ENCODE measurements around the gene ARHGEF4. TPM values are rescaled to one million over a fixed set of nuclear protein-coding genes. Genes with fewer than 3 reads are reported as not detected.
"Not testable (repeated sequence)": the region's sequence is repeated elsewhere in the genome, so short reads cannot be mapped to it uniquely, and the experiment has no call there.

Gene ARHGEF4
- total and polyA plus RNA-seq, 5 donors: 1.8 to 5.2 (median 2.8) TPM

DNA sequence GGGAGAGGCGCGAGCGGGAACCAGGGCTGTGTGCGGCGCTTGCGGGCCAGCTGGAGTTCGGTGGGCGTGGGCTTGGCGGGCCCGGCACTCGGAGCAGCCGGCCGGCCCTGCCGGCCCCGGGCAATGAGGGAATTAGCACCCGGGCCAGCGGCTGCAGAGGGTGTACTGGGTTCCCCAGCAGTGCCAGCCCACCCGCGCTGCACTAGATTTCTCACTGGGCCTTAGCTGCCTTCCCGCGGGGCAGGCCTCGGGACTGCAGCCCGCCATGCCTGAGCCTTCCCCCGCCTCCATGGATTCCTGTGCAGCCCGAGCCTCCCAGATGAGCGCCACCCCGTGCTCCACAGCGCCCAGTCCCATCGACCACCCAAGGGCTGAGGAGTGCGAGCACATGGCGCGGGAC, 154.7 kb downstream of the ARHGEF4 start:
- intact Hi-C loops (cut with DNase I); H3K4me3 ChIP-seq (ENCODE audit: low read length); ATAC-seq; DNase-seq; H3K4me1 ChIP-seq (ENCODE audit: control insufficient read depth, insufficient read depth, low read length); H3K27ac ChIP-seq (ENCODE audit: low read length); H3K27me3 ChIP-seq (ENCODE audit: control insufficient read depth, insufficient read depth); H3K9me3 ChIP-seq (ENCODE audit: control insufficient read depth, low read length): not testable (repeated sequence)
- WGBS: 96% methylated on average over 32 of the region's 32 CpGs

DNA sequence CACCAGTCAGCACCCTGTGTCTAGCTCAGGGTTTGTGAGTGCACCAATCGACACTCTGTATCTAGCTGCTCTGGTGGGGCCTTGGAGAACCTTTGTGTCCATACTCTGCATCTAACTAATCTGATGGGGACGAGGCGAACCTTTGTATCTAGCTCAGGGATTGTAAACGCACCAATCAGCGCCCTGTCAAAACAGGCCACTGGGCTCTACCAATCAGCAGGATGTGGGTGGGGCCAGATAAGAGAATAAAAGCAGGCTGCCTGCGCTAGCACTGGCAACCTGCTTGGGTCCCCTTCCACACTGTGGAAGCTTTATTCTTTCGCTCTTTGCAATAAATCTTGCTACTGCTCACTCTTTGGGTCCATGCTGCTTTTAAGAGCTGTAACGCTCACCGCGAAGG, 155.3 kb downstream of the ARHGEF4 start:
- H3K27me3 ChIP-seq (ENCODE audit: control insufficient read depth, insufficient read depth); H3K27ac ChIP-seq (ENCODE audit: low read length); H3K4me3 ChIP-seq (ENCODE audit: low read length); H3K4me1 ChIP-seq (ENCODE audit: control insufficient read depth, insufficient read depth, low read length); intact Hi-C loops (cut with DNase I); ATAC-seq; DNase-seq; H3K9me3 ChIP-seq (ENCODE audit: control insufficient read depth, low read length): not testable (repeated sequence)
- 89% methylated on average over 10 of the region's 10 CpGs for WGBS

DNA sequence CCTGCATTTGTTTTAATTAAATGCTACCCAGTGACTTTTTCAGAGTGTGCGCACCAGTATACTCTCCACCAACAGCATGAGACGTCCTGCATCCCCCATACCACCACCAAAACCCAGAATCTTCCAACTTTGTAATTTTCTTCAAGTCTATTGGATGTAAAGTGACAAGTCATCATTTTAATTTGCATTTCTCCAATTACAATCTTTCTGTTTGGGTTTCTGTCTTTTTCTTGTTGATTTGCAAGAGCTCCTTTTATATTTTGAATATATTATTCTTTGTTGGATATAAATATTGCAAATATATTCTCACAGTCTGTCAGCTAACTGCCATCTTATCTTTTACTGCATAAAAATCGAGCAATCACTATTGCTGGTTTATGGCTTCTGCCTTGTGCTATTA, 160.0 kb downstream of the ARHGEF4 start:
- Histone ChIP-seq H3K27me3 (ENCODE audit: control insufficient read depth, insufficient read depth) (no peaks in the 10 kb centered on the region), H3K27ac (ENCODE audit: low read length) (no peak overlapping the region), H3K4me3 (ENCODE audit: low read length) (no peak overlapping the region), H3K4me1 (ENCODE audit: control insufficient read depth, insufficient read depth, low read length) (no peaks in the 10 kb centered on the region), H3K9me3 (ENCODE audit: control insufficient read depth, low read length) (no peaks in the 10 kb centered on the region)
- WGBS: 73% methylated on average over 3 of the region's 3 CpGs
- no peak for DNase-seq
- no peak for ATAC-seq
- intact Hi-C loops (cut with DNase I): no loop called here

DNA sequence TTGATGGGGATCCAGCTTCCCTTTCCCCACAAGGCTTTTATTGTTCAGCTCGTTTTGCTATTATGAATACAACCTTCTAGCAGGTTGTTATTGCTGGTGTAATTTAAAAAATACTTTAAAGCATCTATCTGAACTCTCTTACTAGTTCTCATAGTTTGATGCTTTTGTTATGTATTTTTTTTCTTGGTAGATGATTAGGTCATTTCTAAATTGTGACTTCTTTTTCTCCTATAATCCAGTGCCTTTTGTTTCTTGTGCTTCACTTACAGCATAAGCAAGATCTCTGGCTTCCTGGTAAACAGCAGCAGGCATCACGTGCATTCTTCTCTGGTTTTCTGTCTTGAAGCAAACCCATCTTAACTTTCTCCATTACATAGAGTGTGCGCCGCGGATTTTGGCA, 160.5 kb downstream of the ARHGEF4 start:
- ATAC-seq (no peak), DNase-seq (no peak)
- Histone ChIP-seq H3K9me3 (ENCODE audit: control insufficient read depth, low read length) (no peaks in the 10 kb centered on the region), H3K4me3 (ENCODE audit: low read length) (no peak overlapping the region), H3K27ac (ENCODE audit: low read length) (no peak overlapping the region), H3K27me3 (ENCODE audit: control insufficient read depth, insufficient read depth) (no peaks in the 10 kb centered on the region), H3K4me1 (ENCODE audit: control insufficient read depth, insufficient read depth, low read length) (no peaks in the 10 kb centered on the region)
- intact Hi-C loops (cut with DNase I): no loop called here
- WGBS: 64% methylated on average over 5 of the region's 5 CpGs

DNA sequence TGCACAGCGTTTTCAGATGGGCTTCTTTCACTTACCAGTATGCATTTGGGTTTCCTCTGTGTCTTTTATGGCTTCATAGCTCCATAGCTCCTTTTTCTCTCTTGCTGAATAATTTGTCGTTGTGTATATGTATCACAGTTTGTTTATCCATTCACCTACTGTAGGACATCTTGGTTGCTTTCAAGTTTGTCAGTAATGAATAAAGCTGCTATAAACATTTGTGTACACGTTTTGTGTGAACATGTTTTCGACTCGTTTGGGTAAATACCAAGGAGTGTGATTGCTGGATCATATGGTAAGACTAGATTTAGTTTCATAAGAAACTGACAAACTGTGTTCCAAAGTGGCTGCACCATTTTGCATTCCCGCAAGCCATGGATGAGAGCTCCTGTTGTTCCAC, 161.8 kb downstream of the ARHGEF4 start:
- H3K27me3 ChIP-seq (ENCODE audit: control insufficient read depth, insufficient read depth): no peaks in the 10 kb centered on the region
- H3K4me1 ChIP-seq (ENCODE audit: control insufficient read depth, insufficient read depth, low read length): no peaks in the 10 kb centered on the region
- no peaks in the 10 kb centered on the region for H3K9me3 ChIP-seq (ENCODE audit: control insufficient read depth, low read length)
- 75% methylated on average over 6 of the region's 6 CpGs for WGBS
- intact Hi-C loops (cut with DNase I): no loop called here
- H3K4me3 ChIP-seq (ENCODE audit: low read length): no peak overlapping the region
- H3K27ac ChIP-seq (ENCODE audit: low read length): no peak overlapping the region
- ATAC-seq (no peak), DNase-seq (no peak)

DNA sequence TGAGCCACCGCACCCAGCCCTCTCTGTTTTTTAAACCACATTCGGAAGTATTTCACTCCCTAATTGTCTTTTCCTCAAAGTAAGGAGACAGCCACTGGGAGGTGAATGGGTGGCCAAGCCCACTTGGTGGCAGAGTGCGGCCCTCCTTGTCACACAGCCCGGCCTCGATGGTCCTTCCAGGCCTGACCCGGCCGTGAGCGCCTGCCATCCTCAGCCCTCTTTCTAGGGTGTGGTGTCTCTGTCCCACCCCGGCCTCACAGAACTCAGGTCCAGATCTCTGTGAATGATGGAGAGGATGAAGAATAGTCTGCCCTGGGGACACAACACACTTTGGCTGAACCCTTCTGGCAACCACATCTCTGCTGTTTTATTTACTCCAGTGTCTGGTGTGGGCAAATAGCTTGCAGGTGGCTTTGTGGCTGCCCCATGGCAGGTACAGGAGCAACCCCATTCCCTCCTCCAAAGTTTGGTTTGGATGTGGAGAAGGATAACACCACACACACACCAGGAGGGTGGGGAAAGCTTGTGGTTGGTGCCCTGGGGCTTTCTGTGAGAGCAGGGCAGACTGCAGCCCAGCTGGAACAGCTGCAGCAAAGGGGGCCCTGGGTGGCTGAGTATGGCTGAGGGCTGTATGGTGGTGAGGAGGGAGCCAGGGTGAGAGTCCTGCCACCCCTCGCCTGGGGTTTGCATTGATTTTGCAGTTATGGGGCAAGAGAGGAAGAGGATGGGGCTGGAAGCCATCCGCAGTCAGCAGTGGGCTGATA, 167.9 kb downstream of the ARHGEF4 start:
- ATAC-seq: no peak
- Histone ChIP-seq H3K9me3 (ENCODE audit: control insufficient read depth, low read length) (no peaks in the 10 kb centered on the region), H3K27me3 (ENCODE audit: control insufficient read depth, insufficient read depth) (no peaks in the 10 kb centered on the region), H3K27ac (ENCODE audit: low read length) (no peak overlapping the region), H3K4me3 (ENCODE audit: low read length) (no peak overlapping the region), H3K4me1 (ENCODE audit: control insufficient read depth, insufficient read depth, low read length) (no peaks in the 10 kb centered on the region)
- intact Hi-C loops (cut with DNase I): no loop called here
- no peak for DNase-seq
- 88% methylated on average over 11 of the region's 11 CpGs for WGBS

DNA sequence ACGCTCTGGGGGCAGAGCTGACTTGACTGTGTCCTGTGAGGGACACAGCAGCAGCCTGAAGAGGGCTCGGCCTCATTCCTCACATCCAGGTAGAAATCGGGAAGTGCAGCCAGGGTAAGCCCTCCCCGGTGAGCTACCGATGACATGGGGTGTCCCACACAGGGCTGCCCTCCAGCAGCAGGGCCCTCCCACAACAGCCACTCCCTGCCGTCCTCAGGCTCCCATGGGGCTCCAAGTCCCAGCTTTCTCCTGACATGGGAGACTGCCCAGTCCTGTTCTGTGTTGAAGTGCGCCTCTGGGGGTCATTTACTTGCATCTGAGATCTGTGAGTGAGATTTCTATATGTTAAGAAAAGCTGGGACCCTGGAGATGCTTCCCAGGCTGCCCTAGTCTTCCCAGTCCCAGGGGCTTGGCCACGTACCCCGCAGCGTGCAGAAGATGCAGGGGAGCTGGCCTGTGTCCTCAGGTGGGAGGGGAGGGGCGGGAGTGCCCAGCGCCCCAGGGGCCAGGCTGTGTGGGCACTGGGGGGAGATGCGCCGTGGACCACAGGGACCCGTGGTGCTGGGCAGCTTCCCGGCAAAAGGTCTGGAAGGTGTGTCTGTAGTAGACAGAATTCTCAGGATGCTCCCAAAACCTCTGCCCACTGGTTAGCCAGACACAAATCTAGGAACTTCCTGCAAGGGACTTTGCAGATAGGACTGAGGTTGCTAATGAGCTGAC, 168.7 kb downstream of the ARHGEF4 start:
- Histone ChIP-seq H3K9me3 (ENCODE audit: control insufficient read depth, low read length) (no peaks in the 10 kb centered on the region), H3K27me3 (ENCODE audit: control insufficient read depth, insufficient read depth) (no peaks in the 10 kb centered on the region), H3K4me3 (ENCODE audit: low read length) (no peak overlapping the region), H3K27ac (ENCODE audit: low read length) (no peak overlapping the region), H3K4me1 (ENCODE audit: control insufficient read depth, insufficient read depth, low read length) (no peaks in the 10 kb centered on the region)
- ATAC-seq (no peak), DNase-seq (no peak)
- intact Hi-C loops (cut with DNase I): no loop called here
- 75% methylated on average over 16 of the region's 16 CpGs for WGBS

DNA sequence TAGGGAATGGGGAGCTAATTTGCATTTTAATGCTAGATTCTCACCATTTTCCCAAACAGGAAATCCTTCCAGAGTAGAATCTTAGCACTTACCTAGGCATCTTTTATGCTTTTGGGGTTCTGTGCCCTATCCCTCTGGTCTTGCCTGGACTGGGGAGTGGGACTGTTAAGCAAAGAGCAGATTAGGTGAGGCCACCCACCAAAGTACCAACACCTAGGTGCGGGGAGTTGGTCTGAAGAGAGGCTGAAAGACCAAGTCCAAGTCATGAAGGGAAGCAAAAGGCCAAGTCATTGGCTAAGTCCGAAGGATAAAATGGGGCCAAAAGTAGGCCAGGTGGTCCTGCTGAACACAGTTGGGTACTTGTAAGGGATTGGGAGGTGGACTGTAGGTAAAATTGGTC, 169.8 kb downstream of the ARHGEF4 start:
- Histone ChIP-seq H3K9me3 (ENCODE audit: control insufficient read depth, low read length) (no peaks in the 10 kb centered on the region), H3K27me3 (ENCODE audit: control insufficient read depth, insufficient read depth) (no peaks in the 10 kb centered on the region), H3K4me3 (ENCODE audit: low read length) (no peak overlapping the region), H3K4me1 (ENCODE audit: control insufficient read depth, insufficient read depth, low read length) (no peaks in the 10 kb centered on the region), H3K27ac (ENCODE audit: low read length) (no peak overlapping the region)
- no peak for DNase-seq
- 94% methylated on average over 2 of the region's 2 CpGs for WGBS
- no peak for ATAC-seq
- intact Hi-C loops (cut with DNase I): no loop called here

DNA sequence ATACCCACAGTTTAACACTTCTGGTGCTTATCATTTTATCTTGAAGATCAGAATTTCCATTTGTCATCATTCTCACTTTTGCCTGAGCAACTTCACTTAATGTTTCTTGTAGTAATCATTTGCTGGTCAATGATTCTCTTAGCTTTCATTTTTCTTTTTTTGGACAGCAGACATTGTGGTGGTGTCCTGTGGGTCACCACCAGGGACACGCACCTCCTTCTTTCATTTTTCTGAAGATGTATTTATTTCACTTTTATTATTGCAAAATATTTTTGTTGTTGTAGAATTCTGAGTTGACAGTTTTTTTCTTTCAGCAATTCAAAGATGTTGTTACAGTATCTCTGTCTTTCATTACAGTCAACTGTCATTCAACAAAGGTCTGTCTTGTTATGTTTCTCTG, 172.3 kb downstream of the ARHGEF4 start:
- ATAC-seq (no peak), DNase-seq (no peak)
- no peaks in the 10 kb centered on the region for H3K27me3 ChIP-seq (ENCODE audit: control insufficient read depth, insufficient read depth)
- WGBS: 92% methylated on average over 1 of the region's 1 CpG
- no peak overlapping the region for H3K27ac ChIP-seq (ENCODE audit: low read length)
- intact Hi-C loops (cut with DNase I): no loop called here
- H3K9me3 ChIP-seq (ENCODE audit: control insufficient read depth, low read length): no peaks in the 10 kb centered on the region
- no peaks in the 10 kb centered on the region for H3K4me1 ChIP-seq (ENCODE audit: control insufficient read depth, insufficient read depth, low read length)
- H3K4me3 ChIP-seq (ENCODE audit: low read length): no peak overlapping the region

DNA sequence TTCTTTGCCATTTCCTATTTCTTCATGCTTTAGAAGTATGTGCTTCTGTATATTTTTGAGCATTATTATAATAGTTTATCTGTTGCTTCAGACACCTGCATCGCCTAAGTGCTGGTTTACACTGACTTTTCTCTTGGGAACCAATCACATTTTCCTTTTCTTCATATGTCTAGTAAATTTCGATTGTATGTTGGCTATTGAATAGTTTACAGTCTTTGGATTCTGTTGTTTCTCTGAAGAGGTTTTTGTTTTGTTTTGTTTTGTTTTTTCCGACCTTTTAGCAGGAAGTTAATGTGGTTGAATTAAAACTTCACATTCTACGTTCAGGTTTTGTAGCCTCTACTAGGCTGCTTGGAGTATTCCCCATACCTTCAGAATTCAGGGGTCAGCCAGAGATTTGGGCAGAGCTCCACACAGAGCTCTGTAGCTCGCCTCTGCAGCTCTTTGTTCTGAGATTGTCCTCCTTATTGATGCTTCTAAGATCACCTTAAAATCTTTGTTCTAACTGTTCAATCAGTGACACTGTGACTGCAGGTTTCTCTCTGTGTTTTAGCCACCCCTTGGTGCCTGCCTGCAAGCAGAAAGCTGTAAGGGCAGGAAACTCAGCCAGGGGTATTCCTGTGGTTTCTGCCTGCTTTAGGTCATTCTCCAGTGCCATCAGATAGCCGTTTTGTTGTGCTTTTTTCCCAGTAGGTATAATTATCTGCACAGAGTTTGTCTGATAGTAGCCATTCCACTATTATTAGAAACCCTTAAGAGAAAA, 173.2 kb downstream of the ARHGEF4 start:
- Histone ChIP-seq H3K27me3 (ENCODE audit: control insufficient read depth, insufficient read depth) (no peaks in the 10 kb centered on the region), H3K4me1 (ENCODE audit: control insufficient read depth, insufficient read depth, low read length) (no peaks in the 10 kb centered on the region), H3K4me3 (ENCODE audit: low read length) (no peak overlapping the region), H3K9me3 (ENCODE audit: control insufficient read depth, low read length) (no peaks in the 10 kb centered on the region), H3K27ac (ENCODE audit: low read length) (no peak overlapping the region)
- intact Hi-C loops (cut with DNase I): no loop called here
- no peak for DNase-seq
- WGBS: 68% methylated on average over 6 of the region's 6 CpGs
- ATAC-seq: no peak

DNA sequence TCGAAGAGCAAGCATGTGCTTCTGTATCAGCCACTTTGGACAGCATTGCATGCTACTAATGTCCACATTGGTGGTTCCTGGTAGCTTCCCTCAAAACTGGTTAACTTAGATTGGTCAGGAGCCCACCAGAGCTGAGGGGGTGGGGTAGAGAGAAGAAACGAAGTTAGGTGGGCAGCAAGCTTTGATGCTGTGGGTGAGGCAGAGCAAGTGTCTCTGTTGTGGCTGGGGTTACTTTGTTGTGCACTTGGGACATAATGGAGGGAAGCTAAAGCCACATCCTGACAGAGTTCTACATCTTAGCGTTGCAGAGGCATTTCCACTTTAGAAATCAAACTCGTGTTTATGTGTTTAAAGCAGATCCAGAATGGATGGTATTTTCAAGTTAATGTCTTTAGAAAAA, 173.9 kb downstream of the ARHGEF4 start:
- WGBS: 71% methylated on average over 4 of the region's 4 CpGs
- Histone ChIP-seq H3K4me3 (ENCODE audit: low read length) (no peak overlapping the region), H3K9me3 (ENCODE audit: control insufficient read depth, low read length) (no peaks in the 10 kb centered on the region), H3K27me3 (ENCODE audit: control insufficient read depth, insufficient read depth) (no peaks in the 10 kb centered on the region), H3K4me1 (ENCODE audit: control insufficient read depth, insufficient read depth, low read length) (no peaks in the 10 kb centered on the region), H3K27ac (ENCODE audit: low read length) (no peak overlapping the region)
- intact Hi-C loops (cut with DNase I): no loop called here
- DNase-seq (no peak), ATAC-seq (no peak)

All from right cardiac atrium (tissue), 5 donors.